HG03159 (cell line): Measurements from ENCODE around the gene ATP11B.

ENCODE experiments used
- ATAC-seq: cut with Tn5 transposase; IDR thresholded peaks from one replicate; pipeline ENCODE4 v1.9.1; 2021; ENCODE audit warnings: mild to moderate bottlenecking, moderate library complexity; ENCODE audit not compliant: unreplicated experiment

Gene ATP11B

GRCh38 chr3:182947888-182948287, 154.6 kb downstream of the ATP11B start:
- ATAC-seq, result no peak

GRCh38 chr3:182948305-182948704, 155.0 kb downstream of the ATP11B start:
- ATAC-seq, result no peak

GRCh38 chr3:182949688-182950087, 156.4 kb downstream of the ATP11B start:
- no peak for ATAC-seq

- ATAC-seq, result peak; percentile 96
These were observed 161.4 kb downstream of the ATP11B start for GRCh38 chr3:182954553-182955235.

GRCh38 chr3:182957226-182957625, 163.9 kb downstream of the ATP11B start:
- ATAC-seq, result no peak

GRCh38 chr3:182957676-182958266, 164.5 kb downstream of the ATP11B start:
- ATAC-seq, result no peak

GRCh38 chr3:182959474-182960350, 166.4 kb downstream of the ATP11B start:
- ATAC-seq, result no peak

- ATAC-seq, result no peak
These were observed 168.9 kb downstream of the ATP11B start for GRCh38 chr3:182962166-182962565.

GRCh38 chr3:182964179-182964578, 170.9 kb downstream of the ATP11B start:
- no peak for ATAC-seq

GRCh38 chr3:182965861-182966366, 172.6 kb downstream of the ATP11B start:
- no peak for ATAC-seq

GRCh38 chr3:182967218-182968204, 174.2 kb downstream of the ATP11B start:
- ATAC-seq, result peak; percentile 54

- ATAC-seq, result no peak
These were observed 176.0 kb downstream of the ATP11B start for GRCh38 chr3:182969277-182969676.

GRCh38 chr3:182969853-182970252, 176.5 kb downstream of the ATP11B start:
- ATAC-seq, result no peak

- ATAC-seq, result no peak
These were observed 177.6 kb downstream of the ATP11B start for GRCh38 chr3:182970811-182971418.
